Amniotic stem cell (primary cell): Measurements from ENCODE around the gene PTPRA.
"Not testable (repeated sequence)": the region's sequence is repeated elsewhere in the genome, so short reads cannot be mapped to it uniquely, and the experiment has no call there.

Experiments
- DNase-seq: peaks from one replicate; lab custom pipeline; 2025; lab: John Stamatoyannopoulos, UW

Gene PTPRA, protein sequence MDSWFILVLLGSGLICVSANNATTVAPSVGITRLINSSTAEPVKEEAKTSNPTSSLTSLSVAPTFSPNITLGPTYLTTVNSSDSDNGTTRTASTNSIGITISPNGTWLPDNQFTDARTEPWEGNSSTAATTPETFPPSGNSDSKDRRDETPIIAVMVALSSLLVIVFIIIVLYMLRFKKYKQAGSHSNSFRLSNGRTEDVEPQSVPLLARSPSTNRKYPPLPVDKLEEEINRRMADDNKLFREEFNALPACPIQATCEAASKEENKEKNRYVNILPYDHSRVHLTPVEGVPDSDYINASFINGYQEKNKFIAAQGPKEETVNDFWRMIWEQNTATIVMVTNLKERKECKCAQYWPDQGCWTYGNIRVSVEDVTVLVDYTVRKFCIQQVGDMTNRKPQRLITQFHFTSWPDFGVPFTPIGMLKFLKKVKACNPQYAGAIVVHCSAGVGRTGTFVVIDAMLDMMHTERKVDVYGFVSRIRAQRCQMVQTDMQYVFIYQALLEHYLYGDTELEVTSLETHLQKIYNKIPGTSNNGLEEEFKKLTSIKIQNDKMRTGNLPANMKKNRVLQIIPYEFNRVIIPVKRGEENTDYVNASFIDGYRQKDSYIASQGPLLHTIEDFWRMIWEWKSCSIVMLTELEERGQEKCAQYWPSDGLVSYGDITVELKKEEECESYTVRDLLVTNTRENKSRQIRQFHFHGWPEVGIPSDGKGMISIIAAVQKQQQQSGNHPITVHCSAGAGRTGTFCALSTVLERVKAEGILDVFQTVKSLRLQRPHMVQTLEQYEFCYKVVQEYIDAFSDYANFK

DNA sequence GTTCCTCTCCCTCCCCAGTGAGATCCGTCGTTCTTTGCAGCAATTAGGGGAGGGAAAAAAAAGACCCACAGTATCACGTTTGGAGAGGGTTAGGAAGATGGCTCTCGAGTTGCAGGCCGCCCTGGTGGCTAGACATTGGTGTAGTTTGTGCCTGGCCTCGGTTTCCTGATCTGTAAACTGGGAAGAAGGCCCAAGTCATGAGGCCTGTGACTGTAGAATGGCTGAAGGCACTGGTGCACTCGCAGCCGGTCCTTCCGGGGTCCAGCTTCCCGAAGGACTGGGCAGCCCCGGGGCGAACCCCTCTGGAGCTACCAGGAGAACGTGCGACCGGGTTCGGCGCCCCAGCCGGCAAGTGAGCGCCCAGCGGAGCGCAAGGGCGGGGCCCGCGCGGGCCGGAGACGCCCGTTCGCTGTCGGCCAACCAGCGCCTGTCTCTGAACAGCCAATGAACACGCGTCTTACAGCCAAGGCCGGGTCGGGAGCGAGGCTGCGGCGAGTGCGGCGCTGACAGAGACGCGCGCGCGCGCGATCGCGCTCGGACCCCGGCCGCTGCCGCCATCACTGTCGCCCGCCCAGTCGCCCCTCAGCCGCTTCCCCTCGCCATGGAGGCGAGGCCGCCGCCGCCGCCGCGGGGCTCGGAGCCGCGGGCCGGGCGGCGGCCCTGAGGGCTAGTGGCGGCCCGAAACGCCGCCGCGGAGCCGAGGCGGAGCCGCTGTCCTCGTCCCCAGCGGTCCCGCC is at the start of gene PTPRA:
PTPRA (plus strand) TSS at position 472 of the 737 bp plus-strand sequence. CDS start 90,797 bp downstream, outside the sequence.
- peak; percentile 75 for DNase-seq

DNA sequence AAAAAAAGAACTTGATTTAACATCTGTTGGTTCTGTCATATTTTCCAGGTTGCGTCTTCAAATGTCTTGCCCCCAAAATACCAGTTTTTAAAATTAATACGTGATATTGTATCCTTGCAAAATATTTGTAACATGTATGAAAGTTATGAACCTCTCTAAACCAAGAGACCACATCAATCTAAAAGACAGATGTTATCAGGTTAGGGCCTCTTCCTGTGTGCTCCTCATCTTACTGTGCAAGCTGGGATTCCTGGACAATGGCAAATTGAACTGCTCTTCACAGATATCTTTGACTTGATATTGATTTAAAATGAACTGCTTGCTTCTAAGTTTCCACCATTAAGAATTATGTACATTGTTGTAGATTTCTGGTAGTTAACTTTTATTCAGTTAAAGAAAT is 47.5 kb upstream of the PTPRA start:
- DNase-seq, result no peak

DNA sequence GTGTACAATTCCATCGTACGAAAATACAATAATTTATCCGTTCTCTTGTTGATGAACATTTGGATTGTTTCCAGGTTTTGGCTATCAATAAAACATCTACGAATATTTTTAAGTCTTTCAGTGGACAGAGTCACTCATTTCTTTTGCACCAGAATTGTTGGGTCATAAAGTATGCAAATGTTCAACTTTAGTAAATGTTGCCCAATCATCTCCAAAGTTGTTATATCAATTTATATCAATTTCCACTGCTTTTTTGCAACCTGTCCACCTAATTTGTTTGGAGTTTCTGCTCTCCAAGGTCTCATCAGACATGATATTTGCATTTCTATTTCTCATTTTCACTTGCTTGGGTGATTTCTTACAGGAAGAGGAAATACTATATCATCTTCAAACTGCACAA is 46.6 kb upstream of the PTPRA start:
- no peak for DNase-seq

DNA sequence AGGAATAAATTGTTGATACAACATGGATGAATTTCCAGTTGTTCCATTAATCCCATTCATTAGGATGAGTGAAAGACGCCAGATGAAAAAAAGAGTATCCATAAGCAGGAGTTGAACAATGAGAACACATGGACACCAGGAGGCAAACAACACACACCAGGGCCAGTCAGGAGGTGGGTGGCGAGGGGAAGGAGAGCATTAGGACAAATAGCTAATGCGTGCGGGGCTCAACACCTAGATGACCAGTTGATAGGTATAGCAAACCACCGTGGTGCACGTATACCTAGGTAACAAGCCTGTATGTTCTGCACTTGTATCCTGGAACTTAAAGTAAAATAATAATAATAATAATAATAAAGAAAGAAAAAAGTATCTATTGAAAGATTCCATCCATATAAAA is 43.9 kb upstream of the PTPRA start:
- no peak for DNase-seq

DNA sequence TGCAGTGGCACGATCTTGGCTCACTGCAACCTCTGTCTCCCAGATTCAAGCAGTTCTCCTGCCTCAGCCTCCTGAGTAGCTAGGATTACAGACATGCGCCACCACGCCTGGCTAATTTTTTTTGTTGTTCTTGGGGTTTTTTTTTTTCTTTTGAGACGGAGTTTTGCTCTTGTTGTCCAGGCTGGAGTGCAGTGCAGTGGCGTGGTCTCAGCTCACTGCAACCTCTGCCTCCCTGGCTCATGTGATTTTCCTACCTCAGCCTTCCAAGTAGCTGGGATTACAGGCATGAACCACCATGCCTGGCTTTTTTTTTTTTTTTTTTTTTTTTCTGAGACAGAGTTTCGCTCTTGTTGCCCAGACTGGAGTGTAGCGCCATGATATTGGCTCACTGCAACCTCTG is 42.1 kb upstream of the PTPRA start:
- not testable (repeated sequence) for DNase-seq

DNA sequence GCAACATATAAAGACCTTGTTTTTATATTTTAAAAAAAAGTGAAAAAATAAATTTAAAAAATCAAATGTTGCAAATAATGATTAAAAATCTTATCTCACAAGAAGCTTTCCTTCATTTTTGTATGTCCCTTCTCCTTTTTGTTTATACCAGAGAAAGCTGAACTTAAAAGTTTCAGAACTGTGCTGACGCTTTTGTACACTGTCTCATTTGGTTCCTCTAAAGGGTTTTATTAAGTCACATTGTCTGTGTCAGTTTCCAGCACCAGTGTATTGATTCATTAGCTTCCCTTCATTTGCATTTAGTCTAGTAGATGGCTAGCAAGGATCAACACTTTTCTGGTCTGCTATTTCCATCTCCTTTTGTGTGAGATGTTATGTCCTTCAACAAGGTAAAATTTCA is 39.5 kb upstream of the PTPRA start:
- no peak for DNase-seq

DNA sequence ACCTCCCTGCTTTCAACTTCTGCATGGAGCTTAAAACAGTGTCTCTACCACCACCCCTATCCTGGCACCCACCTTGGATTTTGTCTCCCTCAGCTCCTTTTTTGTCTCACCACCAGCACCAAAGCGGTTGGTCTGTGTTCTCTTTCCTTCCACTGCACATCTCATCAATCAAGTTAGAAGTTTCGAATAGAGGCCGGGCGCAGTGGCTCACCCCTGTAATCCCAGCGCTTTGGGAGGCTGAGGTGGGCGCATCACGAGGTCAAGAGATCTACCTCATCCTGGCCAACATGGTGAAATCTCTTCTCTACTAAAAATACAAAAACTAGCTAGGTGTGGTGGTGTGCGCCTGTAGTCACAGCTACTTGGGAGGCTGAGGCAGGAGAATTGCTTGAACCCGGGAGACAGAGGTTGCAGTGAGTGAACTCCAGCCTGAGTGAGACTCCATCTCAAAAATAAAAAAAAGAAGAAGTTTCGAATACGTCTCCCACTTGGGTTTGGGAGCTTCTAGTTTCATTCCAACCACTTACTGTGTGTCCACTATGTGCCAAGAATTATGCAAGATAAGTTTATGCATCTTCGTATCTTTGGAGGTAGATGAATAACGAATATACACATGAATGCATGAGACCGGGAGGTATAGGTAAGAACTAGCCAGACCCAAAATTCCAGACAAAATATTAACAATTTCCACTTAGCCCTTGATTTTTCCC is 38.7 kb upstream of the PTPRA start:
- no peak for DNase-seq

DNA sequence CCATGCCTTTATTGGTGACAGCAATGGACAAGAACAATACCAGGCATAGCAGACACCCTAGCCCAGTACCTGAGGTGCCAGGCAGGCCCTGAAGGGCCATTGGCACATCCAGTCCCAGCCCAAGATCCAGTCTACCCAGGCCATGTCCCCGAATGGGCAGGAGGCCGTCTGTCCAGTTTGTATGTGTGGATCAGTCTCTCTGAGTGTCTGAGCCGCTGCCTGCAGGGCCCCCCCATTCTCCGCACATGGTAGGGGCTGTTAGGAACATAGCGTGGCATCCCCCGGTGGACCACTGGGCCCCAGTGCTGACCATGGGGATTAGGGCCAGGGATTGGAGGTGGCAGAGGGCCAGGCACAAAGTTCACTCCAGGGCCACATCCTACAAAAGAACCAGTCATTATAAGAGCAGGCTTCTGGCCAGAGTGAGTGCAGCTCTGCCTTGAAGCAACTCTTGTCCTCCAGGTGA is 37.9 kb upstream of the PTPRA start:
- DNase-seq, result no peak

DNA sequence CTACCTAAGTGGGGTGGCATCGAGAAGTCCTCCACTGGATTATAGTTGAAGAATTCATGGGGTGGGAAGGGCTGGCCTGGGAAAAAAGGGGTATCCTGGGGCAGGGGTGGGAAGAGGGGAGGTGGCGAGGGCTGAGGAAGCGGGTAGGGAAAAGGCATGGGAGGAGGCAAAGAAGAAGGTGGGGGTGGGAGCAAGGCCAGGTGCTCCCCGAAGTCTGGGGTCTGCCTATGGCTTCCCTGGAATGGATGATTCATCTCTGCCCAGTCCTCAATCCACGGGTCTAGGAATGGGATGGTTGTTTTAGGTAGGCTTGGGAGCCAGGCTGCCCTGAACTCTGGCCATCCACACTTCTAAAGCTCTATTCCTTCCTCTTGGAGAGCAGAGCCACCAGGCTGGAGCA is 37.2 kb upstream of the PTPRA start:
- no peak for DNase-seq

DNA sequence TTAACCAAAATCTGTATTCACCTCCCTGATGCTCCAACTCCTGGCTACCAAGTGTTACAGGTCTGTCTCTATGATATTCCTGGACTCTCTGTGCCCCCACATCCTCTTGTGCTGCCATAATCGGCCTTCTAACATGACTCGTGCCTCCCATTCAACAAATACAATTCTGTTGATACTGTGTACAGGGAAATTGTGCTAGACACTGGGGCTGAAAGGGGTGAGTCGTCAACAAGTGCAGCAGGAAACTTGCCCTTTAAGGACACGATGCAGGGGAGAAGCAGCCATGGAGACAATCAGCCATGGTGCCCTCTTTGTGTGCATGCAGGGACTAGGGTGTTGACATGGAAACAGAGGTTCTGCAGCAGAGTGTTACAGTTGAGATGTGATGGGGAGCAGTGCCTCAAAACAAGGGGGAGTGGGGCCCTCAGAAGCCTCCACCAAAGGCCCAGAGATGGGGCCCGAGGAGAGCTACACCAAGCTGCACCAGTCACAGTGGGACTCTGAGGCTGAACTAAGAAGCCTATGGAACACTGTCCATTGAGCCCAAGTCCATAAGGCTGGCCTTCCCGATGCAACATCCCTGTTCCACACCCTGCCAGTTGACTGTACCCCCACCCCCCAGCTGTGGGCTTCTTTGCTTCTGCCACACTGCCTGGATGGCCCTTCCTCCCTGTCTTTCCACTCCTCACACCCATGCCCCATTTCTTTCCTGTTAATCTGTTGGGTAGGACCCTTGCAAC is 35.9 kb upstream of the PTPRA start:
- no peak for DNase-seq

DNA sequence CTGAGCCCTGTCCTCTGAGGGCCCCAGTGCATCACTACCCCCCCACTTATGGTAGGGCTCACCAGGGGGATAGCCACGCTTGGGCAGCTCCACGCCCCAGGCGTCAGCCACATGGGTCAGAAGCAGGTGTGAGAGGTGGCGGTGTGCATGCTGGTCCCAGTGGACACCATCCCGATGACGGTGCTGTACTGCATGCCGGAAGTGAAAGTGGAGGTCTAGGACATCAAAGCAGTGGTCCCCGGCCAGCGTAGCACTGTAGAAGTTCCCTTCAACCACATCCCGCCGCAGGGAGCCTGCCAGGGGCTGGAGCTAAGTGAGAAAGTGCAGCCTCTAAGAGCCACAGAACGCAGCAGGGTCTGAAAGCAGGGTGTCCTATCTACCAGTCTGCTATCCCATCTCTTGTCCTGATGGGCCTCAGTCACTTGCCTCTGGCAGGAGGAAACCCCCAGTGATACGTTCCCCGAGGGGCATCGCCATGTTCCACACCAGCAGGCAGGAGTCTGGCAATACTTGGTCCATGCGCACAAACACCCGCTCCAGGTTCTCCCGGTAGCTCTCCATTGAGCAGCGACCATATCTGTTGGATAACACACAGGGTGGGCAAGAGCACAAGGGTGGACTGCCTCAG is 35.0 kb upstream of the PTPRA start:
- no peak for DNase-seq

DNA sequence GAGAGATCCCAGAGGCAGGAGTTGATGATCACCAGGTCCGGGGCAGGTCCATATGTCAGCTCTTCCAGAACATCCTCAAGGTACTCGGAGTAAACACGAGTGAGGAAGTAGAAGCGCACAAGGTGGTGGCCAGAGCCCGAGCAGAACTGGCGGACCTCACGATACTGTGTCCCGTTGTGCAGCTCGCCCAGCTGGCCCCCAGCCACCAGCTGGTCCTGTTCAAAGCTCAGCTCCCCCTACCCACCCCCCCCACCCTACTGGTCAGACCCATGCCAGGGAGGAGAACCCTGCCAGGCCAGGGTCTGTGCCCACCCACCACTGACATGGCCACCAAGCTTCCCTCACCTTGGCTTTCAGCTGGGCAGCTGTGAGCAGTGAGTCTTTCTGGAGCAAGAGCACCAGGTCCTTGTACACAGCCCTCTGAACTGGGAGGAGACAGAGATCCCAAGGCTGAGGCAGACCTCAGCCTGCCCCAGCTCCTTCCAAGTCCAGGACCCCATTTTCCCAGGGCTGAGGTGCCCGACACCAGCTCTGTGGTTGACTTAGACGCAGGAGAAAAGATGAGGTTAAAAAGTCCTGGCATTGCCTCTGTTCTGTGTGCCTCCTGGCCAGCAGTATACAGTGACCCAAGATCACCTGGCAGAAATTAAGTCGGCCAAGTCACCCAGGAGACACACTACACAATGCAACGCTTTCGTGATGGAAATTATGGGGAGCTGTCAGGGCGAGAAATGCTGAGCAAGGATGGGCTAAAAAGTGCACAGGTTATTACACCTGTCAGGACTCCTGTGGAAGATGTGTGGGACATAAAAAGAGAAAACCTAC is 34.2 kb upstream of the PTPRA start:
- DNase-seq, result no peak

DNA sequence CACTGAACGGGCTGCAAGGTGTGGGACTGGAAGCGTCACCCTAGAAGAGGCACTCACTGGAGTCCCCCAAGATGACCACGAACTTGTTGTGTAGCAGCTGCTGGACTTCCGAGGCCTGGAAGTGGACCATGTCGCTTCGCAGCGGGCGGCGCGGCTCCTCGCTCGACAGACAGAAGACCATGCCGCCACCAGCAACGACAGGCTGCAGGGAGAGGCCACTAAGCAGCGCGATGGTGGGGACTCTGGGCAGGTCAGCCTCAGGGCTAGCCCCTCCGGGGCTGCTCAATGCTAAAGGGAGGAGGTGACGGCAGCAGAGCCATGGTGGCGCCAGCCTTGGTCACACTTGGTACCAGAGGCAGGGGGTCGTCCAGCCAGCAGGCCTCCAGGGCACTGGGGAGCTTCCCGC is 33.5 kb upstream of the PTPRA start:
- no peak for DNase-seq

DNA sequence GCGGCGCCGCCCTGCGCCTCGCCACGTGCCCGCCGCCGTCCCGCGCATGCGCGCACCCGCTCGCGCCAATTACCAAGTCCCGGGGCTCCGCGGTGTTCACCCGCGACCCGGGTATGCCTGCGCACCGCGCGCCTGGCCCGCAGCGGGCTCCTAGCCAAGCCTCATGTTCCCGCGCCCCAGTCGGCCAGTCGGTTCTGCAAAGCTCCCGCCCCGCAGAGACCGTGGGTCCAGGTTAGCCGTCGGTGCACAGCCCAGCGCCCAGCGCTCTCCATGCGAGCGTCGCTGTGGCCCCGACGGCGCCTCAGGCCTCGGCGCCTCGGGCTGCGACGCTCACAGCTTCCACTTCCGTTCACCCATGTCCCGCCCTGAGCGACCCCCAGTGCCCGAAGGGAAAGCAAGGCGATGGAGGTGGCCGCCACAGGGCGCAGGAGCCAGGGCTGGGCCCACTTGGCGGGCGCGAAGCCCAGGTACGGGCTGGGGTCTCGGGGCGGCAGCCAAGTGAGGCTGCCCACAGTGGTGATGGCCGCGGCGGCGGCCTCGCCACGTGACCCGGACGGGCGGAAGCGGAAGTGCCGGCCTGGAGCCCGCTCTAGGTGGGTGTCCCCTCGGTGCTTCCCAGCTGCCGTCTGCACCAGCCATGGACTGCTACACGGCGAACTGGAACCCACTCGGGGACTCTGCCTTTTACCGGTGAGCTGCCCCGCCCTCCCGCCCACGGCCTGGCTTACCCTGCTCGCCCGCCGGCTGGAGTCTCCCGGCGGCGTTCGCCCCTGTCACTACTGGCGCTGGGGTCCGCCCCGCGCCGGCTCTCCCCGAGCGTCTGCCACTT is 32.9 kb upstream of the PTPRA start, which contains the start of the genes PCED1A and VPS16:
PCED1A (minus strand) TSS at position 518 of the 829 bp plus-strand sequence. CDS start 743 bp downstream, outside the sequence.
VPS16 (plus strand) TSS at position 608 of the 829 bp plus-strand sequence; CDS start at position 638, 30 bp downstream.
- DNase-seq, result peak; percentile 38

DNA sequence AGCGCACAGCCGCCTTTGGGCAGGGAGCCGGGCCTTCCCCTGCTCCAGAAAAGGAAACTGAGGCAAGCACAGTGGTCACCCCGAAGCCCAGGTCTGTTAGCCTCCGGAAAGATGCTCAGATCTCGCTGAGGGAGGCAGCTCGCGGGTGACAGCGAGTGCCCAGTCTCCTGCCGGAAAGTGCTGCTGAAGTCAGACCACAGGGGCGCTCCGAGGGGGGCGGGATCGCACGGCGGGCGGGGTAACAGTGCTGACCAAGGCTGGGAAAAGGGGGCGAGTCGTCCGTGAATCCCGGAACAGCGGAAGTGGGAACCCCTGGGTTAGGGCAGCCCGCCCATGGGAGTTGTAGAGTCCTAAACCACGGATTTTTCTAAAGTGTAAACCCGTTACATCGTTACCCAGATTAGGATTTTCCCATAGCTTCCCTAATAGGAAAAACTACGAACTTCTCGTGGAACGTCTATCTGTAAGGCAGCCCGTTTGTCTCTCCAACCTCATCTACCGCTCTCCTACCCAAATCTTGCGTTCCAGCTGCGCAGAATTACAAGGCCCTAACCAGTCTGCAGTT is 32.2 kb upstream of the PTPRA start:
- peak; percentile 15 for DNase-seq

DNA sequence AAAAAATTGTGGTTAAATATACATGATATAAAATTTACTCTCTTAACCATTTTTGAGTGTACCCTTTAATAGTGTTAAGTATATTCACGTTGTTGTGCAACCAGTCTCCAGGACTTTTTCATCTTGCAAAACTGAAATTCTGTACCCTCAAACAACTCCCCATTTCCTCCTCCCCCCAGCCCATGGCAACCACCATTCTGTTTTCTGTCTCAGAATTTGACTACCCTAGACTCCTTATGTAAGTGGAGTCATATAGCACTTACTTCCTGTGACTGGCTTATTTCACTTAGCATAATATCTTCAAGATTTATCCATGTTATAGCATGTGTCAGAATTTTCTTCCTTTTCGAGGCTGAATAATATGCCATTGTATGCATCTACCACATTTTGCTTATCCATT is 27.7 kb upstream of the PTPRA start:
- DNase-seq, result no peak

DNA sequence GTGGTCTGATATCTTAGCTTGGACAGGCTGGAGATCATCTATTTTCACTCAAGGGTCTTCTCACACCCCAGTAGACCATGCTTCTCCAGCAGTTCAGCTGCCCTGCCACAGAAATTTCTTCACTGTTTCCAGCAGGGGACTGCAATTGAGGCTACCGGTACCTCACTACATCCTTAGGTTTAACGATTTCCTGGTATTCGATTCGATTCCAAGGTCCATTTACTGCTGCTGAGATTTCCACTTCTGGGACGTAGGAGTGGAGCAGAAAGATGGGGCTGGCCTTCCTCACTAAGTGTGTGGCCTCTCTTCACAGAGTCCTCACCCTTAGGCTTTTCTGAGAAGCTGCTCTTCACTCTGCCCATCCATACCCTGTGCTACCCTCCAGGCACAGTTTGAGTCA is 26.6 kb upstream of the PTPRA start:
- no peak for DNase-seq

DNA sequence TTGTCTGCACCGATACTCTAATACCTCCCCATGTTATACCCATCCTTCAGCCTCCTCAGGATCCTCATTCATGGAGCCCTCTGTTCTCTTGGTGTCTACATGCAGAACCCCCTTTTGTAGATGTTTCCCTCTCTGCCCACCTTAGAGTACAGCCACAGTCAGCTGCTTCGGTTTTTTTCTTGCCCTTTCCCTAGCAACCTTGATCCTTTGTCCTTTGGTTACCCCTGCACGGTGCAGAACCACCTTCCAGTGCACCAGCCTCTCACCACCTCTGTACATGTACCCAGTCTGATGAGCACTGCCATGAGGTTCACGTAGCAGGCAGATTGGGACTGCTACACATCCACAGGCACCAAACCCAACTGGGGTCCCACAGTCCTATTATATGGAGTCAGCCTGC is 25.5 kb upstream of the PTPRA start:
- DNase-seq, result no peak
